Fibroblast of skin of left quadriceps (primary cell): ENCODE measurements around the gene DARS1.
"Not testable (repeated sequence)": the region's sequence is repeated elsewhere in the genome, so short reads cannot be mapped to it uniquely, and the experiment has no call there.

Experiments used
- DNase-seq, 2 experiments: peaks; one replicate each; pipeline ENCODE4 v3.0.0-alpha.2; 2013; ENCODE audit warnings: low read depth in 2 of 2

Gene DARS1

GRCh38 chr2:135984199-135985017, 1.0 kb downstream of the DARS1 start:
- no peak for DNase-seq

- DNase-seq, result no peak
Measured at GRCh38 chr2:135980434-135981079, 4.9 kb downstream of the DARS1 start.

GRCh38 chr2:135975702-135976101, 9.7 kb downstream of the DARS1 start:
- DNase-seq, result no peak

GRCh38 chr2:135974036-135974435, 11.4 kb downstream of the DARS1 start:
- DNase-seq, result no peak

GRCh38 chr2:135969655-135970387, 15.6 kb downstream of the DARS1 start:
- no peak for DNase-seq

- DNase-seq, result no peak
Measured at GRCh38 chr2:135965756-135966155, 19.7 kb downstream of the DARS1 start.

GRCh38 chr2:135964404-135964803, 21.0 kb downstream of the DARS1 start:
- DNase-seq, result not testable (repeated sequence)

- no peak for DNase-seq
Measured at GRCh38 chr2:135963841-135964240, 21.6 kb downstream of the DARS1 start.

- no peak for DNase-seq
Measured at GRCh38 chr2:135962366-135963123, 22.9 kb downstream of the DARS1 start.

- no peak for DNase-seq
Measured at GRCh38 chr2:135960656-135961551, 24.5 kb downstream of the DARS1 start.

- no peak for DNase-seq
Measured at GRCh38 chr2:135960150-135960549, 25.3 kb downstream of the DARS1 start.

- DNase-seq, result not testable (repeated sequence)
Measured at GRCh38 chr2:135958927-135959326, 26.5 kb downstream of the DARS1 start.

GRCh38 chr2:135954020-135954601, 31.3 kb downstream of the DARS1 start:
- DNase-seq, result no peak

GRCh38 chr2:135952891-135953290, 32.5 kb downstream of the DARS1 start:
- no peak for DNase-seq

GRCh38 chr2:135951041-135951583, 34.3 kb downstream of the DARS1 start:
- no peak for DNase-seq

GRCh38 chr2:135949451-135950234, 35.8 kb downstream of the DARS1 start:
- DNase-seq, result no peak

- DNase-seq, result peak; percentile 29 to 32
Measured at GRCh38 chr2:135948642-135949355, 36.6 kb downstream of the DARS1 start.

GRCh38 chr2:135948141-135948540, 37.3 kb downstream of the DARS1 start:
- DNase-seq, result no peak

GRCh38 chr2:135947483-135947882, 37.9 kb downstream of the DARS1 start:
- no peak for DNase-seq
